ENCODE data around the gene ELN.
"Not testable (repeated sequence)": the region's sequence is repeated elsewhere in the genome, so short reads cannot be mapped to it uniquely, and the experiment has no call there.

Gene ELN

GRCh38 chr7:74039337-74039736 is 11.4 kb downstream of the ELN start:
- H3K4me3 Mint-ChIP-seq, result no peak overlapping the region
- H3K27me3 Mint-ChIP-seq, result no peaks in the 10 kb centered on the region
- H3K4me1 Mint-ChIP-seq (ENCODE audit: low read depth), result no peaks in the 10 kb centered on the region
- no peaks in the 10 kb centered on the region for H3K9me3 Mint-ChIP-seq
- no peak for DNase-seq
- H3K27ac Mint-ChIP-seq, result no peak overlapping the region
- H3K36me3 Mint-ChIP-seq (ENCODE audit: low read depth), result no peaks in the 10 kb centered on the region

- DNase-seq, result no peak
- no peak overlapping the region for H3K27ac Mint-ChIP-seq
- H3K9me3 Mint-ChIP-seq, result no peaks in the 10 kb centered on the region
- no peaks in the 10 kb centered on the region for H3K36me3 Mint-ChIP-seq (ENCODE audit: low read depth)
- no peaks in the 10 kb centered on the region for H3K27me3 Mint-ChIP-seq
- H3K4me3 Mint-ChIP-seq, result no peak overlapping the region
- H3K4me1 Mint-ChIP-seq (ENCODE audit: low read depth), result no peaks in the 10 kb centered on the region
Observed at GRCh38 chr7:74040101-74040790, 12.3 kb downstream of the ELN start.

- Mint-ChIP-seq H3K27ac (no peak overlapping the region), H3K4me1 (ENCODE audit: low read depth) (no peaks in the 10 kb centered on the region), H3K4me3 (no peak overlapping the region), H3K27me3 (no peaks in the 10 kb centered on the region), H3K9me3 (no peaks in the 10 kb centered on the region), H3K36me3 (ENCODE audit: low read depth) (no peaks in the 10 kb centered on the region)
- no peak for DNase-seq
Observed at GRCh38 chr7:74040791-74041520, 13.0 kb downstream of the ELN start.

- Mint-ChIP-seq H3K27ac (no peak overlapping the region), H3K4me3 (no peak overlapping the region), H3K36me3 (ENCODE audit: low read depth) (no peaks in the 10 kb centered on the region), H3K4me1 (ENCODE audit: low read depth) (no peaks in the 10 kb centered on the region), H3K9me3 (no peaks in the 10 kb centered on the region), H3K27me3 (no peaks in the 10 kb centered on the region)
- DNase-seq, result no peak
Observed at GRCh38 chr7:74042746-74043522, 15.0 kb downstream of the ELN start.

- DNase-seq, result no peak
- Mint-ChIP-seq H3K9me3 (no peaks in the 10 kb centered on the region), H3K4me3 (no peak overlapping the region)
Observed at GRCh38 chr7:74043523-74043951, 15.6 kb downstream of the ELN start.

GRCh38 chr7:74044366-74045350 is 16.7 kb downstream of the ELN start:
- no peak overlapping the region for H3K4me3 Mint-ChIP-seq
- no peaks in the 10 kb centered on the region for H3K9me3 Mint-ChIP-seq
- no peak overlapping the region for H3K27ac Mint-ChIP-seq
- no peaks in the 10 kb centered on the region for H3K36me3 Mint-ChIP-seq (ENCODE audit: low read depth)
- no peak for DNase-seq
- H3K27me3 Mint-ChIP-seq, result no peaks in the 10 kb centered on the region
- H3K4me1 Mint-ChIP-seq (ENCODE audit: low read depth), result no peaks in the 10 kb centered on the region

More at GRCh38 chr7:74043523-74043951, 15.6 kb downstream of the ELN start:
- no peaks in the 10 kb centered on the region for H3K4me1 Mint-ChIP-seq (ENCODE audit: low read depth)
- H3K27ac Mint-ChIP-seq, result no peak overlapping the region
- H3K27me3 Mint-ChIP-seq, result no peaks in the 10 kb centered on the region
- H3K36me3 Mint-ChIP-seq (ENCODE audit: low read depth), result no peaks in the 10 kb centered on the region

- H3K27ac Mint-ChIP-seq; H3K36me3 Mint-ChIP-seq (ENCODE audit: low read depth); H3K27me3 Mint-ChIP-seq; H3K4me1 Mint-ChIP-seq (ENCODE audit: low read depth); H3K9me3 Mint-ChIP-seq; DNase-seq; H3K4me3 Mint-ChIP-seq: not testable (repeated sequence)
Observed at GRCh38 chr7:74046581-74046980, 18.6 kb downstream of the ELN start.

- Mint-ChIP-seq H3K27me3 (no peaks in the 10 kb centered on the region), H3K4me3 (no peak overlapping the region), H3K4me1 (ENCODE audit: low read depth) (no peaks in the 10 kb centered on the region), H3K27ac (no peak overlapping the region), H3K9me3 (no peaks in the 10 kb centered on the region), H3K36me3 (ENCODE audit: low read depth) (no peaks in the 10 kb centered on the region)
- DNase-seq, result no peak
Observed at GRCh38 chr7:74047804-74048380, 19.9 kb downstream of the ELN start.

GRCh38 chr7:74048999-74049599 is 21.1 kb downstream of the ELN start:
- Mint-ChIP-seq H3K36me3 (ENCODE audit: low read depth) (no peaks in the 10 kb centered on the region), H3K27me3 (no peaks in the 10 kb centered on the region), H3K4me1 (ENCODE audit: low read depth) (no peaks in the 10 kb centered on the region), H3K4me3 (no peak overlapping the region), H3K27ac (no peak overlapping the region), H3K9me3 (no peaks in the 10 kb centered on the region)
- DNase-seq, result no peak

GRCh38 chr7:74049997-74050798 is 22.2 kb downstream of the ELN start:
- H3K4me1 Mint-ChIP-seq (ENCODE audit: low read depth), result no peaks in the 10 kb centered on the region
- H3K27ac Mint-ChIP-seq, result no peak overlapping the region
- DNase-seq, result no peak
- H3K9me3 Mint-ChIP-seq, result no peaks in the 10 kb centered on the region
- H3K27me3 Mint-ChIP-seq, result no peaks in the 10 kb centered on the region
- H3K36me3 Mint-ChIP-seq (ENCODE audit: low read depth), result no peaks in the 10 kb centered on the region
- no peak overlapping the region for H3K4me3 Mint-ChIP-seq

- H3K27ac Mint-ChIP-seq, result no peak overlapping the region
- DNase-seq, result no peak
- no peak overlapping the region for H3K4me3 Mint-ChIP-seq
- no peaks in the 10 kb centered on the region for H3K4me1 Mint-ChIP-seq (ENCODE audit: low read depth)
- no peaks in the 10 kb centered on the region for H3K27me3 Mint-ChIP-seq
- no peaks in the 10 kb centered on the region for H3K36me3 Mint-ChIP-seq (ENCODE audit: low read depth)
- no peaks in the 10 kb centered on the region for H3K9me3 Mint-ChIP-seq
Observed at GRCh38 chr7:74051193-74051592, 23.2 kb downstream of the ELN start.

GRCh38 chr7:74051629-74052410 is 23.8 kb downstream of the ELN start:
- Mint-ChIP-seq H3K27me3 (no peaks in the 10 kb centered on the region), H3K27ac (no peak overlapping the region), H3K9me3 (no peaks in the 10 kb centered on the region), H3K4me1 (ENCODE audit: low read depth) (no peaks in the 10 kb centered on the region), H3K36me3 (ENCODE audit: low read depth) (no peaks in the 10 kb centered on the region), H3K4me3 (no peak overlapping the region)
- DNase-seq, result no peak
